HCT116 (cell line): ENCODE results near the gene NACC2. TPM values are rescaled to one million over a fixed set of nuclear protein-coding genes. Genes with fewer than 3 reads are reported as not detected.
A peak's percentile ranks its signal among the peaks of the same experiment; 100 is the strongest.

Source experiments
- ATAC-seq: fragments of 200-7000 bp; cut with Tn5 transposase; 2 replicates; pipeline ENCODE4 v1.9.1; 2020; ENCODE audit warnings: mild to moderate bottlenecking, moderate library complexity
- BruUV-seq: library from RNA; stranded (reverse); fragments of 400-500 nt; replicated peaks from 2 replicates; lab custom pipeline; 2021; lab: Mats Ljungman, UMichigan
- CTCF ChIA-PET: fragments of 300-600 bp; sonication (Branson Sonifier 250); formaldehyde crosslinking; loops from one replicate; lab custom pipeline; 2021; ENCODE audit warnings: antibody characterized with exemption; lab: Charles Lee
- POLR2A ChIA-PET: fragments of 300-600, 350-600 bp; sonication (Branson Sonifier 250); formaldehyde crosslinking; loops from one replicate; lab custom pipeline; 2021; ENCODE audit warnings: antibody characterized with exemption; lab: Charles Lee
- RAD21 ChIA-PET, 2 experiments: fragments of 300-600 bp; sonication (Branson Sonifier 250); formaldehyde crosslinking; loops; one replicate each; lab custom pipeline; 2023; ENCODE audit warnings: low total read pairs in 2 of 2; ENCODE audit not compliant: uncharacterized antibody in 2 of 2, unreplicated experiment in 2 of 2, low non-redundant PET in 1 of 2; lab: Charles Lee
- DNase-seq: peaks from one replicate; pipeline ENCODE4 v3.0.0-alpha.2; 2010; ENCODE audit warnings: low read depth, low spot score
- H2AFZ ChIP-seq: fragments of 200-600 bp; shearing (Covaris generic), sonication (generic); 2 replicates; pipeline ENCODE4 v1.6.1; 2017; ENCODE audit warnings: low read depth, mixed run types, mixed read lengths, antibody characterized with exemption, low read length; ENCODE audit not compliant: poor library complexity, severe bottlenecking
- H3K27ac ChIP-seq: 2 replicates; pipeline ENCODE4 v1.5.1; 2012; ENCODE audit warnings: low read depth, low read length
- H3K27me3 ChIP-seq: fragments of 200-600 bp; sonication (generic); 2 replicates; pipeline ENCODE4 v1.6.1; 2016; ENCODE audit warnings: mixed run types, low read length, mixed read lengths; ENCODE audit not compliant: insufficient read depth
- H3K36me3 ChIP-seq, 2 experiments: fragments of 200-500 bp in 1 of 2; fragments of 200-600 bp in 1 of 2; sonication (Bioruptor generic) in 1 of 2; sonication (generic) in 1 of 2; 2 replicates each; pipeline versions ENCODE4 v1.5.1 to v1.6.1; 2014 to 2016; ENCODE audit warnings: low read length in 2 of 2, inconsistent platforms in 1 of 2, mixed read lengths in 1 of 2, mixed run types in 1 of 2; ENCODE audit not compliant: insufficient read depth in 2 of 2, control insufficient read depth in 1 of 2
- H3K4me1 ChIP-seq, 2 experiments: fragments of 200-600 bp in 1 of 2; sonication (generic) in 1 of 2; 2 replicates each; pipeline versions ENCODE4 v1.5.1 to v1.6.1; 2012 to 2017; ENCODE audit warnings: low read length in 2 of 2, inconsistent platforms in 1 of 2, mild to moderate bottlenecking in 1 of 2, mixed read lengths in 1 of 2, mixed run types in 1 of 2, moderate library complexity in 1 of 2; ENCODE audit not compliant: insufficient read depth in 2 of 2, control insufficient read depth in 1 of 2
- H3K4me2 ChIP-seq: fragments of 200-600 bp; sonication (generic); 2 replicates; pipeline ENCODE4 v1.6.1; 2017; ENCODE audit warnings: mixed run types, low read length, mixed read lengths
- H3K4me3 ChIP-seq, 2 experiments: fragments of 200-600 bp in 1 of 2; sonication (generic) in 1 of 2; replicated peaks in 1 of 2; 2 replicates each; pipeline ENCODE4 v1.5.1; 2011 to 2016; ENCODE audit warnings: low read length in 2 of 2, control low read depth in 1 of 2, low read depth in 1 of 2, mild to moderate bottlenecking in 1 of 2, mixed read lengths in 1 of 2, mixed run types in 1 of 2
- H3K79me2 ChIP-seq: fragments of 200-600 bp; sonication (generic); 2 replicates; pipeline ENCODE4 v1.6.1; 2017; ENCODE audit warnings: mild to moderate bottlenecking, mixed run types, low read length, moderate library complexity, mixed read lengths; ENCODE audit not compliant: insufficient read depth
- H3K9ac ChIP-seq: fragments of 200-600 bp; sonication (generic); 2 replicates; pipeline ENCODE4 v1.6.1; 2016; ENCODE audit warnings: low read length, mixed read lengths
- H3K9me2 ChIP-seq: fragments of 200-600 bp; sonication (generic), shearing (Covaris generic); 2 replicates; pipeline ENCODE4 v1.6.1; 2017; ENCODE audit warnings: mixed run types, mild to moderate bottlenecking, moderate library complexity; ENCODE audit not compliant: insufficient read depth
- H3K9me3 ChIP-seq, 2 experiments: fragments of 200-500 bp in 1 of 2; fragments of 200-600 bp in 1 of 2; sonication (Bioruptor generic) in 1 of 2; sonication (generic) in 1 of 2; 2 replicates each; pipeline ENCODE4 v1.6.1; 2014 to 2017; ENCODE audit warnings: low read length in 2 of 2, mixed read lengths in 2 of 2, inconsistent platforms in 1 of 2, low read depth in 1 of 2, mild to moderate bottlenecking in 1 of 2, mixed run types in 1 of 2, moderate library complexity in 1 of 2; ENCODE audit not compliant: control insufficient read depth in 1 of 2, insufficient read depth in 1 of 2
- H4K20me1 ChIP-seq: fragments of 200-600 bp; sonication (generic), shearing (Covaris generic); 2 replicates; pipeline ENCODE4 v1.6.1; 2017; ENCODE audit warnings: mixed run types, mild to moderate bottlenecking, moderate library complexity; ENCODE audit not compliant: insufficient read depth
- CBX3 ChIP-seq: IDR thresholded peaks from 2 replicates; pipeline ENCODE4 v1.6.1; 2012; ENCODE audit warnings: low read depth
- EGR1 ChIP-seq: IDR thresholded peaks from 2 replicates; pipeline ENCODE4 v1.6.1; 2012; ENCODE audit warnings: low read depth
- ELF1 ChIP-seq: IDR thresholded peaks from 2 replicates; pipeline ENCODE4 v1.6.1; 2012; ENCODE audit warnings: low read depth, borderline replicate concordance
- EZH2 ChIP-seq: fragments of 200-600 bp; sonication (generic); IDR thresholded peaks from 2 replicates; pipeline ENCODE4 v1.6.1; 2017; ENCODE audit warnings: antibody characterized with exemption, mixed run types
- EZH2phosphoT487 ChIP-seq: fragments of 200-600 bp; IDR thresholded peaks from 2 replicates; pipeline ENCODE4 v1.6.1; 2018; ENCODE audit warnings: antibody characterized with exemption, borderline replicate concordance
- JUND ChIP-seq: IDR thresholded peaks from 2 replicates; pipeline ENCODE4 v1.6.1; 2012
- POLR2A ChIP-seq: IDR thresholded peaks from 2 replicates; pipeline ENCODE4 v1.7.0; 2011; ENCODE audit warnings: borderline replicate concordance; ENCODE audit not compliant: insufficient read depth, insufficient read length; ENCODE audit errors: extremely low read depth
- POLR2AphosphoS5 ChIP-seq: IDR thresholded peaks from 2 replicates; pipeline ENCODE4 v1.6.1; 2011; ENCODE audit warnings: mild to moderate bottlenecking, low read depth, low read length, moderate library complexity
- RAD21 ChIP-seq: IDR thresholded peaks from 2 replicates; pipeline ENCODE4 v1.6.1; 2012; ENCODE audit warnings: low read depth, mild to moderate bottlenecking
- SIN3A ChIP-seq: IDR thresholded peaks from 2 replicates; pipeline ENCODE4 v1.6.1; 2012; ENCODE audit warnings: low read depth
- SP1 ChIP-seq: IDR thresholded peaks from 2 replicates; pipeline ENCODE4 v1.6.1; 2012; ENCODE audit warnings: low read depth
- SRF ChIP-seq: IDR thresholded peaks from 2 replicates; pipeline ENCODE4 v1.6.1; 2012; ENCODE audit warnings: low read depth
- TCF7L2 ChIP-seq: IDR thresholded peaks from 2 replicates; pipeline ENCODE4 v1.7.0; 2011; ENCODE audit warnings: borderline replicate concordance, inconsistent platforms; ENCODE audit not compliant: insufficient read depth, insufficient read length; ENCODE audit errors: extremely low read depth
- YY1 ChIP-seq: IDR thresholded peaks from 2 replicates; pipeline ENCODE4 v1.6.1; 2011; ENCODE audit warnings: low read length, low read depth, moderate library complexity, mild to moderate bottlenecking; ENCODE audit not compliant: insufficient replicate concordance; ENCODE audit errors: extremely low read depth
- ZBTB33 ChIP-seq: IDR thresholded peaks from 2 replicates; pipeline ENCODE4 v1.6.1; 2011; ENCODE audit warnings: mild to moderate bottlenecking, low read length, moderate library complexity; ENCODE audit not compliant: insufficient replicate concordance; ENCODE audit errors: extremely low read depth
- ZFX ChIP-seq: fragments of 450-650 bp; IDR thresholded peaks from 2 replicates; pipeline ENCODE4 v1.6.1; 2017
- ZNF274 ChIP-seq: fragments of 200-500 bp; sonication (Bioruptor generic); IDR thresholded peaks from 2 replicates; pipeline ENCODE4 v1.6.1; 2014; ENCODE audit warnings: mild to moderate bottlenecking, low read depth, low read length, inconsistent platforms
- intact Hi-C: fragments of 100-400 bp; cut with micrococcal nuclease; formaldehyde crosslinking; loops from 2 replicates; pipeline ENCODE4 v1.10.0; 2022
- total RNA-seq: library from RNA; stranded (reverse); gene quantifications from one replicate; pipeline ENCODE4 v1.2.1, GENCODE V29; 2021; ENCODE audit not compliant: unreplicated experiment
- TF ChIP-seq, protein P1 (sequence below), 3 experiments: fragments of 200-600 bp in 1 of 3; sonication (generic) in 1 of 3; IDR thresholded peaks in 2 of 3; conservative IDR thresholded peaks in 1 of 3; 2 replicates each; pipeline ENCODE4 v1.5.1; 2012 to 2017; ENCODE audit warnings: low read depth in 2 of 3, low read length in 2 of 3, antibody characterized with exemption in 1 of 3, borderline replicate concordance in 1 of 3, control low read depth in 1 of 3, mild to moderate bottlenecking in 1 of 3, mixed read lengths in 1 of 3, mixed run types in 1 of 3, moderate library complexity in 1 of 3; ENCODE audit not compliant: insufficient read depth in 1 of 3
- TF ChIP-seq, protein P2 (sequence below): IDR thresholded peaks from 2 replicates; pipeline ENCODE4 v1.6.1; 2012; ENCODE audit warnings: low read depth
- TF ChIP-seq, protein P3 (sequence below): IDR thresholded peaks from 2 replicates; pipeline ENCODE4 v1.6.1; 2012

Gene NACC2
- total RNA-seq, 1 experiment from 2014 or later: 27.8 TPM

DNA sequence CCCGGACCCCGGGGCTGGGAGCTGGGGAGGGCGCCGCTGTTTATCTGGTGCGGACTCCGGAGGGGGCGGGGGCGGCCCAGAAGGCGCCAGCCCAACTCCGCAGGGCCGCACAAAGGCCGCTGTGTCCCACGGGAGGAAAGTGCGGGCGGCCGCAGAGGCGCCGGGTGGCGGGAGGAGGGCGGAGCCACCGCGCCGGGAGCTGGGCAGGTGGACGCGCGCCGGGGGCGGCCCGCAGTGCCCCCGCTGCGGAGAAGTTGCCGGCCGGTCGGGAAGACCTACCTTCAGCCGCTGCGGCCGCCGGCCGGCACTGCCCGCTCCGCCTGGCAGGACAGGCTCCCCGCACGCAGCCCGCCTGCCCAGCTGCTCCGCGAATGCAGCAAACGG is 43.6 kb downstream of the NACC2 start:
- peak overlapping the region; percentile 86 for H3K4me2 ChIP-seq
- no peak overlapping the region for H2AFZ ChIP-seq
- no TSS peak for BruUV-seq
- peak overlapping the region; percentile 41 to 56 for H3K4me3 ChIP-seq
- H3K36me3 ChIP-seq: peaks cover 6 to 7% of the 10 kb centered on the region in 2 experiments; a peak in 3 of 4 replicates
- ChIA-PET CTCF (interaction anchor here (0.9 to 1.0 kb wide), 2 partner anchors 39 to 84 kb away, joined by 3 read pairs; no protein-coding TSS in a partner anchor), POLR2A (no interaction called here), RAD21 (interaction anchor here in 1 of 2 experiments (0.6 kb wide), 1 partner anchor 84 kb away, joined by 3 read pairs; no protein-coding TSS in a partner anchor)
- DNase-seq (no peak), ATAC-seq (peak; percentile 47)
- no peaks in the 10 kb centered on the region for H4K20me1 ChIP-seq
- no peak for TF ChIP-seq CBX3
- TF ChIP-seq YY1: no peak
- TF ChIP-seq SP1: no peak
- TF ChIP-seq EZH2phosphoT487: no peak
- no peak for TF ChIP-seq ZNF274
- no peak for TF ChIP-seq POLR2AphosphoS5
- no peak for TF ChIP-seq ZFX
- no peak for TF ChIP-seq TCF7L2
- TF ChIP-seq SRF: no peak
- TF ChIP-seq, protein P1, sequence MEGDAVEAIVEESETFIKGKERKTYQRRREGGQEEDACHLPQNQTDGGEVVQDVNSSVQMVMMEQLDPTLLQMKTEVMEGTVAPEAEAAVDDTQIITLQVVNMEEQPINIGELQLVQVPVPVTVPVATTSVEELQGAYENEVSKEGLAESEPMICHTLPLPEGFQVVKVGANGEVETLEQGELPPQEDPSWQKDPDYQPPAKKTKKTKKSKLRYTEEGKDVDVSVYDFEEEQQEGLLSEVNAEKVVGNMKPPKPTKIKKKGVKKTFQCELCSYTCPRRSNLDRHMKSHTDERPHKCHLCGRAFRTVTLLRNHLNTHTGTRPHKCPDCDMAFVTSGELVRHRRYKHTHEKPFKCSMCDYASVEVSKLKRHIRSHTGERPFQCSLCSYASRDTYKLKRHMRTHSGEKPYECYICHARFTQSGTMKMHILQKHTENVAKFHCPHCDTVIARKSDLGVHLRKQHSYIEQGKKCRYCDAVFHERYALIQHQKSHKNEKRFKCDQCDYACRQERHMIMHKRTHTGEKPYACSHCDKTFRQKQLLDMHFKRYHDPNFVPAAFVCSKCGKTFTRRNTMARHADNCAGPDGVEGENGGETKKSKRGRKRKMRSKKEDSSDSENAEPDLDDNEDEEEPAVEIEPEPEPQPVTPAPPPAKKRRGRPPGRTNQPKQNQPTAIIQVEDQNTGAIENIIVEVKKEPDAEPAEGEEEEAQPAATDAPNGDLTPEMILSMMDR (IDR thresholded peaks at IDR 0.05 in 2 of 3, conservative IDR thresholded peaks at IDR 0.05 in 1 of 3; ENCODE audit: borderline replicate concordance in 1 of 3, insufficient read depth in 1 of 3, low read depth in 2 of 3, low read length in 2 of 3): no peak
- TF ChIP-seq RAD21: no peak
- no peak for TF ChIP-seq EGR1
- no peak for TF ChIP-seq ELF1
- no peak for TF ChIP-seq JUND
- no peak for TF ChIP-seq POLR2A
- TF ChIP-seq EZH2: no peak
- TF ChIP-seq, protein P2, sequence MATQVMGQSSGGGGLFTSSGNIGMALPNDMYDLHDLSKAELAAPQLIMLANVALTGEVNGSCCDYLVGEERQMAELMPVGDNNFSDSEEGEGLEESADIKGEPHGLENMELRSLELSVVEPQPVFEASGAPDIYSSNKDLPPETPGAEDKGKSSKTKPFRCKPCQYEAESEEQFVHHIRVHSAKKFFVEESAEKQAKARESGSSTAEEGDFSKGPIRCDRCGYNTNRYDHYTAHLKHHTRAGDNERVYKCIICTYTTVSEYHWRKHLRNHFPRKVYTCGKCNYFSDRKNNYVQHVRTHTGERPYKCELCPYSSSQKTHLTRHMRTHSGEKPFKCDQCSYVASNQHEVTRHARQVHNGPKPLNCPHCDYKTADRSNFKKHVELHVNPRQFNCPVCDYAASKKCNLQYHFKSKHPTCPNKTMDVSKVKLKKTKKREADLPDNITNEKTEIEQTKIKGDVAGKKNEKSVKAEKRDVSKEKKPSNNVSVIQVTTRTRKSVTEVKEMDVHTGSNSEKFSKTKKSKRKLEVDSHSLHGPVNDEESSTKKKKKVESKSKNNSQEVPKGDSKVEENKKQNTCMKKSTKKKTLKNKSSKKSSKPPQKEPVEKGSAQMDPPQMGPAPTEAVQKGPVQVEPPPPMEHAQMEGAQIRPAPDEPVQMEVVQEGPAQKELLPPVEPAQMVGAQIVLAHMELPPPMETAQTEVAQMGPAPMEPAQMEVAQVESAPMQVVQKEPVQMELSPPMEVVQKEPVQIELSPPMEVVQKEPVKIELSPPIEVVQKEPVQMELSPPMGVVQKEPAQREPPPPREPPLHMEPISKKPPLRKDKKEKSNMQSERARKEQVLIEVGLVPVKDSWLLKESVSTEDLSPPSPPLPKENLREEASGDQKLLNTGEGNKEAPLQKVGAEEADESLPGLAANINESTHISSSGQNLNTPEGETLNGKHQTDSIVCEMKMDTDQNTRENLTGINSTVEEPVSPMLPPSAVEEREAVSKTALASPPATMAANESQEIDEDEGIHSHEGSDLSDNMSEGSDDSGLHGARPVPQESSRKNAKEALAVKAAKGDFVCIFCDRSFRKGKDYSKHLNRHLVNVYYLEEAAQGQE: no peak
- TF ChIP-seq ZBTB33: no peak
- TF ChIP-seq, protein P3, sequence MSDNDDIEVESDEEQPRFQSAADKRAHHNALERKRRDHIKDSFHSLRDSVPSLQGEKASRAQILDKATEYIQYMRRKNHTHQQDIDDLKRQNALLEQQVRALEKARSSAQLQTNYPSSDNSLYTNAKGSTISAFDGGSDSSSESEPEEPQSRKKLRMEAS: no peak
- no peak for TF ChIP-seq SIN3A
- no peaks in the 10 kb centered on the region for H3K27me3 ChIP-seq
- intact Hi-C loops: no loop called here
- H3K9ac ChIP-seq: peak overlapping the region; percentile 49
- peaks cover 45 to 59% of the 10 kb centered on the region in 2 experiments for H3K4me1 ChIP-seq
- peak overlapping the region; percentile 98 for H3K27ac ChIP-seq
- peaks cover 73% of the 10 kb centered on the region for H3K79me2 ChIP-seq
- no peaks in the 10 kb centered on the region for H3K9me3 ChIP-seq
- H3K9me2 ChIP-seq: no peaks in the 10 kb centered on the region
